ENCODE measurements around the gene BCL2. TPM values are rescaled to one million over a fixed set of nuclear protein-coding genes. Genes with fewer than 3 reads are reported as not detected.

BCL2 gene
- total RNA-seq, 1 donor from 2014 or later, result 5.2 TPM

DNA sequence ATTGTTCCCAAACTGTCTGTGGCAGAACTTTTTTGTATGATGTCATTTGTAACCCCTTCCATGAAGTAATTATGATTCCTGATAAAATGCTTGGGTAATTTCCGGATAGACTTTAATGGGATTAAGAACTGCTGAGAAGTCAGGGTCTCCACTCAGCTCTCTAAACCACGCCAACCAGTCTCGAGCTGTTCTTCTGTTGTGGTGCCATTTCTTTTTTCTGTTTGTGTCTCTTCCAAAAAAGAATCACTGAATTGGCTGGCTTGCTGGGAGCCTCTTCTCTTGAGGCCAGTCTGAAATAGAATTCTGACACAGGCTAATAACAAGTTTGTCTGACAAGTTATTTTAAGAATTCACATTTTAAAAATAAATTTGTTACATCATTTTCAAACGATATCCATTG, 198.9 kb downstream of the BCL2 start:
- H3K27me3 ChIP-seq (ENCODE audit: control insufficient read depth, insufficient read depth, low read length), result no peaks in the 10 kb centered on the region
- no peak overlapping the region for H3K4me3 ChIP-seq (ENCODE audit: low read depth, low read length)
- H3K36me3 ChIP-seq (ENCODE audit: control insufficient read depth, insufficient read depth, low read length), result no peaks in the 10 kb centered on the region
- DNase-seq (ENCODE audit: low read depth), result no peak
- TF ChIP-seq, protein P1, sequence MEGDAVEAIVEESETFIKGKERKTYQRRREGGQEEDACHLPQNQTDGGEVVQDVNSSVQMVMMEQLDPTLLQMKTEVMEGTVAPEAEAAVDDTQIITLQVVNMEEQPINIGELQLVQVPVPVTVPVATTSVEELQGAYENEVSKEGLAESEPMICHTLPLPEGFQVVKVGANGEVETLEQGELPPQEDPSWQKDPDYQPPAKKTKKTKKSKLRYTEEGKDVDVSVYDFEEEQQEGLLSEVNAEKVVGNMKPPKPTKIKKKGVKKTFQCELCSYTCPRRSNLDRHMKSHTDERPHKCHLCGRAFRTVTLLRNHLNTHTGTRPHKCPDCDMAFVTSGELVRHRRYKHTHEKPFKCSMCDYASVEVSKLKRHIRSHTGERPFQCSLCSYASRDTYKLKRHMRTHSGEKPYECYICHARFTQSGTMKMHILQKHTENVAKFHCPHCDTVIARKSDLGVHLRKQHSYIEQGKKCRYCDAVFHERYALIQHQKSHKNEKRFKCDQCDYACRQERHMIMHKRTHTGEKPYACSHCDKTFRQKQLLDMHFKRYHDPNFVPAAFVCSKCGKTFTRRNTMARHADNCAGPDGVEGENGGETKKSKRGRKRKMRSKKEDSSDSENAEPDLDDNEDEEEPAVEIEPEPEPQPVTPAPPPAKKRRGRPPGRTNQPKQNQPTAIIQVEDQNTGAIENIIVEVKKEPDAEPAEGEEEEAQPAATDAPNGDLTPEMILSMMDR (IDR thresholded peaks at IDR 0.05; ENCODE audit: insufficient read depth, low read length, poor library complexity, severe bottlenecking), result no peak

DNA sequence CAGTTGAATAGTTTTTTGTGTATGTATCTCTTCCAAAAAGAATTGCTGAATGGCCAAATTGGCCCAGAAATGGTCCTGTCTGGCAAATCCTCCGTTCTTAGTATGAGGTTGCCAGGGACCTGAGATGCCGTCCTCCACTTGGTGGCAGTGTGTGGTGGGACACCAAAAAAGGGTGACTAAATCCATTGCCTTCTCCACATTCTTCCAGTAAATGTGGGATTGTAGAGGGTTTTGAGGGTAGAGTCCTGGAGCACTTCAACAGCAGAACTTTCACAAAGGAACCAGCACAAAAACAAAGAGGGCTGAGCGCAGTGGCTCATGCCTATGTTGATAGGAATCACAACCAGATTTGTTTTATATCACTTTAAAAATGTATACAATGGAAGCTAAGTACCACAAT, 199.9 kb downstream of the BCL2 start:
- Histone ChIP-seq H3K36me3 (ENCODE audit: control insufficient read depth, insufficient read depth, low read length) (no peaks in the 10 kb centered on the region), H3K27me3 (ENCODE audit: control insufficient read depth, insufficient read depth, low read length) (no peaks in the 10 kb centered on the region), H3K4me3 (ENCODE audit: low read depth, low read length) (no peak overlapping the region)
- TF ChIP-seq, protein P1 (IDR thresholded peaks at IDR 0.05; ENCODE audit: insufficient read depth, low read length, poor library complexity, severe bottlenecking), result peak; percentile 53
- DNase-seq (ENCODE audit: low read depth), result no peak

- DNase-seq (ENCODE audit: low read depth), result no peak
- Histone ChIP-seq H3K36me3 (ENCODE audit: control insufficient read depth, insufficient read depth, low read length) (no peaks in the 10 kb centered on the region), H3K4me3 (ENCODE audit: low read depth, low read length) (no peak overlapping the region), H3K27me3 (ENCODE audit: control insufficient read depth, insufficient read depth, low read length) (no peaks in the 10 kb centered on the region)
- TF ChIP-seq, protein P1 (IDR thresholded peaks at IDR 0.05; ENCODE audit: insufficient read depth, low read length, poor library complexity, severe bottlenecking), result no peak
Measured at GRCh38 chr18:63113899-63114565, 205.5 kb downstream of the BCL2 start.

- TF ChIP-seq, protein P1 (IDR thresholded peaks at IDR 0.05; ENCODE audit: insufficient read depth, low read length, poor library complexity, severe bottlenecking), result no peak
- no peaks in the 10 kb centered on the region for H3K27me3 ChIP-seq (ENCODE audit: control insufficient read depth, insufficient read depth, low read length)
- H3K36me3 ChIP-seq (ENCODE audit: control insufficient read depth, insufficient read depth, low read length), result no peaks in the 10 kb centered on the region
- no peak overlapping the region for H3K4me3 ChIP-seq (ENCODE audit: low read depth, low read length)
- no peak for DNase-seq (ENCODE audit: low read depth)
Measured at GRCh38 chr18:63112706-63113105, 206.9 kb downstream of the BCL2 start.

DNA sequence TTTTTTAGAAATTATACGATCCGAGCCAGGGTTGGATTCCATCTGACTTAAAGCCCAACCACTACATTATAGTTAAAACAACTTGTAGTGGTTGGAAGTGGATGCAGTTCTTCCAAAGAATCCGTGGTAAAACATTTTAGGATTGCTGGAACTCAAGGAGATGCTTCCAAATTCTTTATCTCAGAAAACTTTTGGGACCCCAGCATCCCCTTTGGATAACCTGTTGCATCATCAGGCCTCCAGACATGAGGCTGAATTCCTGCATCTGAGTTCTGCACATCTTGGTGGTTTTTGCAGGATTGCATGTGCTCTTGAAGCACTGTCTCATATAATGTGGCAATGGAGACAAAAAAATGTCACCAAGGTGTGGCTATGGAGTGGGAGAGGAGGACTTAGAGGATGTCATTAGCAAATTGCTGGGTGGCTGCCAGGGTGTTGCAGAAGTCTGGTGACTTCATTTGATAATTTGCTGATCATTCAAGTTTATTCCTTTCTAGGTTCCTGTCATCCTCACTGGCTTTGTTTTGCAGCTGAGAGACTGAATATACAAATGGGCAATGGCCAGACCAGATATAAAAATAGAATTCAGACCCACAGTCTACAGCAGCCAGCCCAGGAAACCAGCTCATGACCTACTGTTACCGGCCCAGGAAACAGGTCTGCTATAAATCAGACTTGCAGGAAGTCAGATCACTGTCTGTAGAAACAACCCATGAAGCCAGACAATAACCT, 207.7 kb downstream of the BCL2 start:
- Histone ChIP-seq H3K36me3 (ENCODE audit: control insufficient read depth, insufficient read depth, low read length) (no peaks in the 10 kb centered on the region), H3K4me3 (ENCODE audit: low read depth, low read length) (no peak overlapping the region), H3K27me3 (ENCODE audit: control insufficient read depth, insufficient read depth, low read length) (no peaks in the 10 kb centered on the region)
- TF ChIP-seq, protein P1 (IDR thresholded peaks at IDR 0.05; ENCODE audit: insufficient read depth, low read length, poor library complexity, severe bottlenecking), result no peak
- no peak for DNase-seq (ENCODE audit: low read depth)
